ENCODE measurements around the gene GALT. TPM values are rescaled to one million over a fixed set of nuclear protein-coding genes. Genes with fewer than 3 reads are reported as not detected.
A peak's percentile ranks its signal among the peaks of the same experiment; 100 is the strongest.

GALT gene
- total and polyA plus RNA-seq, 2 of the 13 experiments (the other 11 are each of a cell fraction or from before 2014, with no cell fraction given), result 40.4 to 46.3 TPM

DNA sequence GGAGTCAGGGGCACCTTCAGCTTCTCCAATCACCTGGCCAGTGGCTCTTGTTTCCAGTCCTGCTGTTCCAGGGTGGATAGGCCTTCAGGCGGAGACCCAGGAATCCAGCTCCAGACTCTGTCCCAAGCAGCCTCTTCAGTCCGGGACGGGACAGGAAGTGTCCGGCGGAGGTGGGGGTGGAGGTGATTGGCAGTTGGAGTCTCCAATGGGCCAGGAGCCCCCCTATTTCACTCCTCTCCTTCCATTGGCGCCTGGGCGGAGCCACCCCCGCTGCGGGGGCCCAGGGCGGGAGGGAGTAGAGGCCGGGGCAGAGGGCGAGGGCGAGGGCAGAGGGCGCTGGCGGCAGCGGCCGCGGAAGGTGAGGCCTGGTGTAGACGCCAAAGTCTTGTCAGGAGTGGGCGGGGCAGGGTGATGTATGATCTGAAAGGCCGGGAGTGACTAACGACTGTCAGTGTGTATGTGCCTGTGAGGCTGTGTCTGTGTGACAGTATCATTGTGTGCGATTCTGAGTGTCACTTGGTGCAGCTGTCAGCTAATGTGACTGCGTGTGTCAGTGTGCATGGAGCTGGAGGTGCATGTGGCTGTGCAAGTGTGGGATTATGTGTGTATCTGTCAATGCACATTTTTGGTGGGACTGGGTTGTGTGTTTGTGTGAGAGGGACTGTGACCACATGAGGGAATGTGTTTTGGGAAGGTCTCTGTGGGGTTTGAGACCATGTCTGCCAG lies 5.6 kb downstream of the GALT start, which contains the start of gene IL11RA (continued):
- no peak for TF ChIP-seq ZNF230 (CRISPR knock-in tag; IDR thresholded peaks at IDR 0.05)
- peak; percentile 51; the same call in 1 of the 2 replicates for TF ChIP-seq ZNF430 (CRISPR knock-in tag; IDR thresholded peaks at IDR 0.05)
- TF ChIP-seq SAP130 (CRISPR knock-in tag; IDR thresholded peaks at IDR 0.05; ENCODE audit: low read depth), result peak; percentile 94
- 0 out of 2 replicates have a peak, but pooled peaks have one; percentile 6 for TF ChIP-seq ZNF558 (CRISPR knock-in tag; IDR thresholded peaks at IDR 0.05; ENCODE audit: borderline replicate concordance)
- TF ChIP-seq, protein P1, sequence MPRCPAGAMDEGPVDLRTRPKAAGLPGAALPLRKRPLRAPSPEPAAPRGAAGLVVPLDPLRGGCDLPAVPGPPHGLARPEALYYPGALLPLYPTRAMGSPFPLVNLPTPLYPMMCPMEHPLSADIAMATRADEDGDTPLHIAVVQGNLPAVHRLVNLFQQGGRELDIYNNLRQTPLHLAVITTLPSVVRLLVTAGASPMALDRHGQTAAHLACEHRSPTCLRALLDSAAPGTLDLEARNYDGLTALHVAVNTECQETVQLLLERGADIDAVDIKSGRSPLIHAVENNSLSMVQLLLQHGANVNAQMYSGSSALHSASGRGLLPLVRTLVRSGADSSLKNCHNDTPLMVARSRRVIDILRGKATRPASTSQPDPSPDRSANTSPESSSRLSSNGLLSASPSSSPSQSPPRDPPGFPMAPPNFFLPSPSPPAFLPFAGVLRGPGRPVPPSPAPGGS (CRISPR knock-in tag; IDR thresholded peaks at IDR 0.05), result no peak
- TF ChIP-seq ZNF562 (CRISPR knock-in tag; IDR thresholded peaks at IDR 0.05; ENCODE audit: borderline replicate concordance), result no peak
- peak; percentile 88 to 92 for TF ChIP-seq NR2F1 (CRISPR knock-in tag; IDR thresholded peaks at IDR 0.05)
- TF ChIP-seq ZNF329 (CRISPR knock-in tag; IDR thresholded peaks at IDR 0.05; ENCODE audit: low read depth), result no peak
- TF ChIP-seq, protein P2, sequence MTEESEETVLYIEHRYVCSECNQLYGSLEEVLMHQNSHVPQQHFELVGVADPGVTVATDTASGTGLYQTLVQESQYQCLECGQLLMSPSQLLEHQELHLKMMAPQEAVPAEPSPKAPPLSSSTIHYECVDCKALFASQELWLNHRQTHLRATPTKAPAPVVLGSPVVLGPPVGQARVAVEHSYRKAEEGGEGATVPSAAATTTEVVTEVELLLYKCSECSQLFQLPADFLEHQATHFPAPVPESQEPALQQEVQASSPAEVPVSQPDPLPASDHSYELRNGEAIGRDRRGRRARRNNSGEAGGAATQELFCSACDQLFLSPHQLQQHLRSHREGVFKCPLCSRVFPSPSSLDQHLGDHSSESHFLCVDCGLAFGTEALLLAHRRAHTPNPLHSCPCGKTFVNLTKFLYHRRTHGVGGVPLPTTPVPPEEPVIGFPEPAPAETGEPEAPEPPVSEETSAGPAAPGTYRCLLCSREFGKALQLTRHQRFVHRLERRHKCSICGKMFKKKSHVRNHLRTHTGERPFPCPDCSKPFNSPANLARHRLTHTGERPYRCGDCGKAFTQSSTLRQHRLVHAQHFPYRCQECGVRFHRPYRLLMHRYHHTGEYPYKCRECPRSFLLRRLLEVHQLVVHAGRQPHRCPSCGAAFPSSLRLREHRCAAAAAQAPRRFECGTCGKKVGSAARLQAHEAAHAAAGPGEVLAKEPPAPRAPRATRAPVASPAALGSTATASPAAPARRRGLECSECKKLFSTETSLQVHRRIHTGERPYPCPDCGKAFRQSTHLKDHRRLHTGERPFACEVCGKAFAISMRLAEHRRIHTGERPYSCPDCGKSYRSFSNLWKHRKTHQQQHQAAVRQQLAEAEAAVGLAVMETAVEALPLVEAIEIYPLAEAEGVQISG (CRISPR knock-in tag; IDR thresholded peaks at IDR 0.05), result peak; percentile 71
- TF ChIP-seq CENPX (CRISPR knock-in tag; IDR thresholded peaks at IDR 0.05), result no peak
- no peak for TF ChIP-seq CHD4 (IDR thresholded peaks at IDR 0.05; ENCODE audit: borderline replicate concordance, low read length)
- no peak for TF ChIP-seq ATF7 (IDR thresholded peaks at IDR 0.05)
- TF ChIP-seq ATF7 (CRISPR knock-in tag; IDR thresholded peaks at IDR 0.05), result no peak; the same call in 1 of the 2 replicates
- TF ChIP-seq SSRP1 (CRISPR knock-in tag; IDR thresholded peaks at IDR 0.05), result no peak
- no peak for TF ChIP-seq STAT5B (CRISPR knock-in tag; IDR thresholded peaks at IDR 0.05)
- TF ChIP-seq, protein P3, sequence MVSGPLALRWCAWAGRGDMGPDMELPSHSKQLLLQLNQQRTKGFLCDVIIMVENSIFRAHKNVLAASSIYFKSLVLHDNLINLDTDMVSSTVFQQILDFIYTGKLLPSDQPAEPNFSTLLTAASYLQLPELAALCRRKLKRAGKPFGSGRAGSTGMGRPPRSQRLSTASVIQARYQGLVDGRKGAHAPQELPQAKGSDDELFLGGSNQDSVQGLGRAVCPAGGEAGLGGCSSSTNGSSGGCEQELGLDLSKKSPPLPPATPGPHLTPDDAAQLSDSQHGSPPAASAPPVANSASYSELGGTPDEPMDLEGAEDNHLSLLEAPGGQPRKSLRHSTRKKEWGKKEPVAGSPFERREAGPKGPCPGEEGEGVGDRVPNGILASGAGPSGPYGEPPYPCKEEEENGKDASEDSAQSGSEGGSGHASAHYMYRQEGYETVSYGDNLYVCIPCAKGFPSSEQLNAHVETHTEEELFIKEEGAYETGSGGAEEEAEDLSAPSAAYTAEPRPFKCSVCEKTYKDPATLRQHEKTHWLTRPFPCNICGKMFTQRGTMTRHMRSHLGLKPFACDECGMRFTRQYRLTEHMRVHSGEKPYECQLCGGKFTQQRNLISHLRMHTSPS (CRISPR knock-in tag; IDR thresholded peaks at IDR 0.05; ENCODE audit: low read depth), result peak; percentile 81
- TF ChIP-seq, protein P4, sequence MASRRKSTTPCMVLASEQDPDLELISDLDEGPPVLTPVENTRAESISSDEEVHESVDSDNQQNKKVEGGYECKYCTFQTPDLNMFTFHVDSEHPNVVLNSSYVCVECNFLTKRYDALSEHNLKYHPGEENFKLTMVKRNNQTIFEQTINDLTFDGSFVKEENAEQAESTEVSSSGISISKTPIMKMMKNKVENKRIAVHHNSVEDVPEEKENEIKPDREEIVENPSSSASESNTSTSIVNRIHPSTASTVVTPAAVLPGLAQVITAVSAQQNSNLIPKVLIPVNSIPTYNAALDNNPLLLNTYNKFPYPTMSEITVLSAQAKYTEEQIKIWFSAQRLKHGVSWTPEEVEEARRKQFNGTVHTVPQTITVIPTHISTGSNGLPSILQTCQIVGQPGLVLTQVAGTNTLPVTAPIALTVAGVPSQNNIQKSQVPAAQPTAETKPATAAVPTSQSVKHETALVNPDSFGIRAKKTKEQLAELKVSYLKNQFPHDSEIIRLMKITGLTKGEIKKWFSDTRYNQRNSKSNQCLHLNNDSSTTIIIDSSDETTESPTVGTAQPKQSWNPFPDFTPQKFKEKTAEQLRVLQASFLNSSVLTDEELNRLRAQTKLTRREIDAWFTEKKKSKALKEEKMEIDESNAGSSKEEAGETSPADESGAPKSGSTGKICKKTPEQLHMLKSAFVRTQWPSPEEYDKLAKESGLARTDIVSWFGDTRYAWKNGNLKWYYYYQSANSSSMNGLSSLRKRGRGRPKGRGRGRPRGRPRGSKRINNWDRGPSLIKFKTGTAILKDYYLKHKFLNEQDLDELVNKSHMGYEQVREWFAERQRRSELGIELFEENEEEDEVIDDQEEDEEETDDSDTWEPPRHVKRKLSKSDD (CRISPR knock-in tag; IDR thresholded peaks at IDR 0.05; ENCODE audit: low read depth), result no peak
- TF ChIP-seq RARA (CRISPR knock-in tag; IDR thresholded peaks at IDR 0.05), result peak; percentile 65
- 0 out of 2 replicates have a peak, but pooled peaks have one; percentile 17 for TF ChIP-seq RAD21 (CRISPR knock-in tag; IDR thresholded peaks at IDR 0.05)
- no peak for TF ChIP-seq ZNF75D (CRISPR knock-in tag; IDR thresholded peaks at IDR 0.05; ENCODE audit: borderline replicate concordance)
- no peak for TF ChIP-seq SRSF9 (IDR thresholded peaks at IDR 0.05; ENCODE audit: borderline replicate concordance, insufficient read depth, low read depth, low read length, poor library complexity, severe bottlenecking)
- TF ChIP-seq XBP1 (CRISPR knock-in tag; IDR thresholded peaks at IDR 0.05), result no peak

Measured in HepG2 (cell line).